A549 treated with RU486 at 1 μM for 4 hours (cell line): ENCODE results near the gene ERN1. TPM values are rescaled to one million over a fixed set of nuclear protein-coding genes. Genes with fewer than 3 reads are reported as not detected.

Experiments used
- total RNA-seq: library from RNA; stranded (reverse); fragments of 200-300 nt; extraction: Qiagen RNA extraction; gene quantifications from 5 replicates; pipeline ENCODE4 v1.2.3, GENCODE V29; 2022; ENCODE audit warnings: low read depth

Gene ERN1
- 3.2 to 4.9 TPM (median 3.6 TPM) in 5 replicates for total RNA-seq

DNA sequence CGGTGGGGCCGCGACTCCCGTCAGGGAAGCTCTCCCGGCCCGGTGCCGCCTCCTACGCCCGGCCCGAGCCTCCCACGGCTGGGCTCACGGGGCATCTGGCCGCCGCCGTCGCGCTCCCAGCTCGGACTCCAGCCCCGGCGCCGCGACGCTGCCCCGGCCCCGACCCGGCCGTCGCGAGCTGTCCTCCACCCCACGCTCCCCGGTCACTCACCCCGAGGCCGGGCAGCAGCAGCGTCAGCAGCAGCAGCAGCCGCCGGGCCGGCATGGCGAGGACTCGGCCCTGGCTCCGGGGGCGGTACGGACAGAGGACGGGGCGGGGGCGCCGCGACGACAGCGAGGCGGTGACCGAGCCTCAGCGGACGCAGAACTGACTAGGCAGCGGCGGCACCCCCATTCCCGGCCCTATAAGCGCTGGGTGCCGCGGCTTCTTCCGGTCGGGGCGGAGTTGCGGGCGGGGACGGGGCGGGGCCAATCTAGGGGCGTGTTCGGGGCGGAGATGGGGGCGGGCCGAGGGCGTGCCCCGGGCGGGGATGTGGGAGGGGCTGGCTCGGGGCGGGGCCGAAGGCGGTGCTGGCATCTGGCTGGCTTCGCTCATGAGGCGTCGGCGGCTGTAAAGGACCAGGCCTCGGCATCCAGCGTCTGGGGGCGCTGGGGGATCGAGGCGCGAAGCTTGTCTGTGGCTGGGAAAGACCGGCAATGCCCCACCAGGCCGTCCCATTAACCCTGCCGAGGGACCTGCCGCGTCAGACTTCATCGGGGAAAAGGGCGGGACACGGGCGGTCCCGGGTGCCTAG, at the start of gene ERN1:
ERN1 (minus strand) TSS at position 380 of the 794 bp plus-strand sequence; CDS start at position 265, 115 bp downstream.

DNA sequence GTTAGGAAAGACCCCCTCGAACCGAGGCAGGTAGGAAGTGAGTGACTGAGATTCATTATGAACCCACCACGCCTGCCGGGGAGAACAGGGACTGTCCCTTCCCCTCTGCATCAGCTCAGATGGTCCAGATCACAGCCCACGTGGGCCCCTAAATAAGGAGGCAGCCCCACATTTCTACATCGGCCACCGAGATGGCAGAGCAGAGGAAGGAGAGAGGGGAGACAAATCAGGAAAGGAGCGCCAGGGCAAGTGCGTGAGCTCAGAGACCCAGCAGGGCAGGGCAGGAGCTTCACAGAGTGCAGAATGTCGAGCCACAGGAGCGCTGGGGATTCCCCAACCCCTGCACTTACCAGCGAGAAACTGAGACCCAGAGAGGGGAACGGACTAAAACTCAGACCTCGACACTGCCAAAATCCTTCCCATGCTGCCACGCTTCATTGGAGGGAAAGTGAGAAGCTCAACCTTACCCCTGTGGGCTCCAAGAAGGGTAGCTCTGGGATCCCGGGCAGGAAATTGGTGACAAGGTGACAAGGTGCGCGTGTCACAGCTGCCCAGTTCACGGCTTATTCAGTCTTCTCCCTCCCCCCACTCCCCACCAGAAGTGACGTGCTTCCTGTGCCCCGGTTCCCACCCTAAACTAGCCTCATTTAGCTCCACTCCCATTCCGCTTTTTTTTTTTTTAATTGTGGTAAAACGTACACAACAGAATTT, 109.7 kb downstream of the ERN1 start, which contains the start of gene ICAM2:
ICAM2 (minus strand) TSS at position 578 of the 711 bp plus-strand sequence. CDS start 13,942 bp downstream, outside the sequence.

DNA sequence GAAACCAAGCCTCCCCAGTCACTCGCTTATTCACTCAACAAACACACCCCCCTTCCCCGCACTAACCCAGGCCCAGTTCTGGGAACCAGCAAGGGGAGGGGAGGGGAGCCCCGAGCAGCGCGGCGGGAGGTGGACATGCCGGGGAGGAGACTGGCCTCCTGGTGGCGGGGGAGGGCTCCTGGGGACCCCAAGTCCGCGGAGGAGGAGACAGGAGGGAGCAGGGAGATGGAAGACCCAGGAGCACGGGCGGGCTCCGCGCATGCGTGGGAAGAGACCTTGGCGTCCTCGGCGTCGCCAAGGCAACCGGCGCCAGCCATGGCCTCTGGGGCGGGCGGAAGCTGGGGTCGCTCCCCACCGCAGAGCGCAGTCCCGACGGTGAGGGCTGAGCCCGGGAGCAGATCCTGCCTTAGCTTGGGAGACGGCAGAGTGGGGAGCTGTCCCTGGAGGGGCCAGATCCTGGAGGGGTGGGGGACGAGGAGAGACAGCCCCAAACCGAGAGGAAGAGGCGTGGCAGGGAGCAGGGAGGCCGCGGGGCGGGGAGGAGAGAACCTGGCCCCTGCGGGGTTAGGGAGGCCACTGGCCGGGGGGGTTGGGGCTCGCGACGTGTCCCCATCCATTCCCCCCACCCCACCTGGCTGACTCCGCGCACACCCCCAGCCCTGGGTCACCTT, 131.8 kb downstream of the ERN1 start, which contains the start of gene PRR29:
PRR29 (plus strand) TSS at position 302 of the 671 bp plus-strand sequence; CDS start at position 316, 14 bp downstream.

Other genes with a start within 250 kb of the ERN1 start
- not detected in 5 replicates for gene GH2, start 248.2 kb downstream of the ERN1 start, total RNA-seq
- gene CSH1, start 233.6 kb downstream of the ERN1 start, total RNA-seq: not detected in 5 replicates
- gene CSHL1, start 218.9 kb downstream of the ERN1 start, total RNA-seq: not detected in 5 replicates
- not detected in 5 replicates for gene GH1, start 211.3 kb downstream of the ERN1 start, total RNA-seq
- gene CD79B, start 197.8 kb downstream of the ERN1 start, total RNA-seq: 0.16 TPM in 1 of 5 replicates, not detected in the others
- 0.03 to 0.18 TPM (median 0.10 TPM) in 4 of 5 replicates, not detected in the other for gene SCN4A, start 157.2 kb downstream of the ERN1 start, total RNA-seq
- gene PRR29, start 131.8 kb downstream of the ERN1 start, total RNA-seq: 0.57 to 1.00 TPM (median 0.79 TPM) in 5 replicates
- 0.08 TPM in 1 of 5 replicates, not detected in the others for gene ICAM2, start 109.5 kb downstream of the ERN1 start, total RNA-seq
- 9.4 to 12.5 TPM (median 11.3 TPM) in 5 replicates for gene TEX2, start 133.1 kb upstream of the ERN1 start, total RNA-seq